Stimulated activated CD8-positive, alpha-beta memory T cell treated with anti-CD3 and anti-CD28 coated beads, Interleukin-4, amount 100 ng/mL, for 24 hours (primary cell): ENCODE results near the gene FGD6.
"Not testable (repeated sequence)": the region's sequence is repeated elsewhere in the genome, so short reads cannot be mapped to it uniquely, and the experiment has no call there.

Experiments used
- DNase-seq: peaks from one replicate; pipeline ENCODE4 v3.0.0-alpha.2; 2020; ENCODE audit warnings: low read depth

FGD6 gene

DNA sequence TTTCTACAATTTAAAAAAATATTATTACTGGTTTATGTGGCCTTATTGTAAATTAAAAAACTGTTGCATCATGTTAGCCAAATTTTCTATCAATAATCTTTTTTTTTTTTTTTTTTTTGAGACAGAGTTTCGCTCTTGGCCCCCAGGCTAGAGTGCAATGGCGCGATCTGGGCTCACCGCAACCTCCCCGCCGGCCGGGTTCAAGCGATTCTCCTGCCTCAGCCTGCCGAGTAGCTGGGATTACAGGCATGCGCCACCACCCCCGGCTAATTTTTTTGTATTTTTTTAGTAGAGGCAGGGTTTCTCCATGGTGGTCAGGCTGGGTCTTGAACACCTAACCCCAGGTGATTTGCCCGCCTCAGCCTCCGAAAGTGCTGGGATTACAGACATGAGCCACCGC is 16.9 kb upstream of the FGD6 start:
- DNase-seq, result not testable (repeated sequence)

DNA sequence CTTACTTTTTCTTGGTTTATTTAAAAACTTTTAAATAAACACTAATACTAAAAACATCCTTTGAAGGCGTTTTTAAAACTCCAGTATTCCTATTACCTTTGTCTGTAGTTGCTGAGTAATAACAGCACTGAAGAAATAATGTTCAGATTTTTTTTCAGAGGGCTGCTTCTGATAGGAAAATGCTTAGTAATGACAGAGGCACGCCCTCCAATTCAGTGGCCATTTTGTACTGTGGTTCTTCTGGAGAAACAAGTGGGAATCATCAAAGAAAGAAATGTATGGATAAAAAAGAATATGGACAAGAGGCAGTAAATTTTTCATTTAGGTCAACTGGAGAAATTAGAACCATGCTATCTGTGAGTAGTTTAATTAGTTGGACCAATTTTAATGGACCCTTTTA is 13.9 kb upstream of the FGD6 start:
- DNase-seq, result no peak

DNA sequence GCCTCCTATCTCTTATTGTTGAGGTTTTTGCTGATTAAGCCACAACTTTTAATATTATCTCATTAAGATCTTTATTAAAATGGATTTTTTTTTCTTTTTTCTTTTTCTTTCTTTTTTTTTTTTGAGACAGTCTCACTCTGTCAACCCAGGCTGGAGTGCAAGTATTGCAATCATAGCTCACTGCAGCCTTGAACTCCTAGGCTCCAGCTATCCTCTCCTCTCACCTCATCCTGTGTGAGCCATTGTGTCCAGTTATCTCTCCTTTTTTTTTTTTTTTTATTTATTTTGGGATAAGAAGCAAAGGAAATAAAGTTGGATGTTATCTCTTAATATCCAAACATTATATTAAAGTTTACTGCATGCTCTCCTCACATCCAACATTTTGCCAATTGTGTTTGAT is 13.0 kb upstream of the FGD6 start:
- no peak for DNase-seq

DNA sequence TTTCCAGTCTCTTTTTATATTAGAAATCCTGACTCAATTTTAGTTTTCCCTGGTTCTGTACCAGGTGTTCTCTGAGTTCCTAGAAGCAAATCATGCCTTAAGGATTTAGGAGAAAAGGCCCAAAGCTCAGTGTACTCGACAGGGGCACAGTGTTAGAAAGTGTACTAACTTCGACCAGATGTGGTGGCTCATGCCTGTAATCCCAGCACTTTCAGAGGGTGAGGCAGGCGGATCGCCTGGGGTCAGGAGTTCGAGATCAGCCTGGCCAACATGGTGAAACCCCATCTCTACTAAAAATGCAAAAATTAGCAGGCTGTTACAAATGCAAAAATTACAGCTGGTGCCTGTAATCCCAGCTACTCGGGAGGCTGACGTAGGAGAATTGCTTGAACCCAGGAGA is 12.4 kb upstream of the FGD6 start:
- no peak for DNase-seq

DNA sequence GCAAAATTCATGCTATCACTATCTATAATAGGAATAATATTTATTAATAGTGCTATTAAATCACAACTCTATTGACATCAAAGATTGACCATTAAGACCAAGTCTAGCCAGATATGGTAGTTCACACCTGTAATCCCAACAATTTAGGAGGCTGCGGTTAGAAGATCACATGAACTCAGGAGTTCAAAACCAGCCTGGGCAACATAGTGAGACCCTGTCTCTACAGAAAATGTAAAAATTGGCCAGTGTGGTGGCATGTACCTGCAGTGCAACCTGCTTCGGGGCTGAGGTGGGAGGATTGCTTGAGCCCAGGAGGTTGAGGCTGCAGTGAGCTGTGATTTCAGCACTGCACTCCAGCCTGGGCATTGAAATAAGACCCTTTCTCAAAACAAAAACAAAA is 11.3 kb upstream of the FGD6 start:
- DNase-seq, result no peak

DNA sequence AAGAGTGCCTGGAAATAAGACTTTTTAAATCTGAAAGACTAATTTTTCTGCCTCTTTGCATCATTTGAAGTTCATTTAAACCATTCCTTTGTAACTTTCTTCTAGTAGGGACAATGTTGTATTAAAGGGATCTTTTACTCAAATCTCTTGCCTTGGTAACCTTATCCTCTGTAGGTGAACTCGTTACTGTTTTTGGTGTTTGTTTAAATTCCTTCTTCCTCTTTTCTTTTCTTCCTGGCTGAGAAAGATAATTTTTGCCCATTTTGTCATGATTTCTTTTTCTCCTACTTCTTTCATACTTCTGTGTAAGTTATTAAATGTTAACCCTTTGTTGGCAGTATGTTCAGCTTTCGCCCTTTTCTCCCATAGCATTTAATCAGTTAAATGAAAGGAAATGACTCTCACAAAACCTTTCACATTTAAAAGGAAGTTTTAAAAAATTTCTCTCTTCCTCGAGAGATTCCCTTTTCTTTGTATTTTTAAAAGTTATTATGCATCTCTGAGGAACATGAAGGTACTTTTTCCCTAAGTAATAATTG is 10.6 kb upstream of the FGD6 start:
- no peak for DNase-seq

DNA sequence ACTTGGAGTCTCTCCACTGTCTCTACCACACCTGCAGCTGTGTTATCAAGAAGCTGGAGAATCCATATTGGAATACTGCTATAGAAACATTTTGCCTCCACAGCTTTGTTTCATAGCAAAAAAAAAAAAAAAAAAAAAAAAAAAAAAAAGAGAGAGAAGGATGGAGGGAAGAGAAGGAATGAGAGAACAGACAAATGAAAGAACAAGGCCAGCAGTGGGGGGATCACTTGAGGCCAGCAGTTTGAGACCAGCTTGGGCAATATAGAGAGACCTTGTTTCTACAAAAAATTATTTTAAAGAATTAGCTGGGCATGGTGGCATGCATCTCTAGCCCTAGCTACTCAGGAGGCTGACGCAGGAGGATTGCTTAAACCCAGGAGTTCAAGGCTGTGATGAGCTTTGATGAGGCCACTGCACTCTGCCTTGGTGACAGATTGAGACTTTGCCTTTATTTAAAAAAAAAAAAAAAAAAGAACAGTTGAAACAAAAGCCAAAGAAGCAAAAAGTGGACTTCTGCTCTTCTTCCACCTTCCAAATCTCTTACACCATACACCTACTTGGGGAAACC is 8.5 kb upstream of the FGD6 start:
- DNase-seq, result no peak

DNA sequence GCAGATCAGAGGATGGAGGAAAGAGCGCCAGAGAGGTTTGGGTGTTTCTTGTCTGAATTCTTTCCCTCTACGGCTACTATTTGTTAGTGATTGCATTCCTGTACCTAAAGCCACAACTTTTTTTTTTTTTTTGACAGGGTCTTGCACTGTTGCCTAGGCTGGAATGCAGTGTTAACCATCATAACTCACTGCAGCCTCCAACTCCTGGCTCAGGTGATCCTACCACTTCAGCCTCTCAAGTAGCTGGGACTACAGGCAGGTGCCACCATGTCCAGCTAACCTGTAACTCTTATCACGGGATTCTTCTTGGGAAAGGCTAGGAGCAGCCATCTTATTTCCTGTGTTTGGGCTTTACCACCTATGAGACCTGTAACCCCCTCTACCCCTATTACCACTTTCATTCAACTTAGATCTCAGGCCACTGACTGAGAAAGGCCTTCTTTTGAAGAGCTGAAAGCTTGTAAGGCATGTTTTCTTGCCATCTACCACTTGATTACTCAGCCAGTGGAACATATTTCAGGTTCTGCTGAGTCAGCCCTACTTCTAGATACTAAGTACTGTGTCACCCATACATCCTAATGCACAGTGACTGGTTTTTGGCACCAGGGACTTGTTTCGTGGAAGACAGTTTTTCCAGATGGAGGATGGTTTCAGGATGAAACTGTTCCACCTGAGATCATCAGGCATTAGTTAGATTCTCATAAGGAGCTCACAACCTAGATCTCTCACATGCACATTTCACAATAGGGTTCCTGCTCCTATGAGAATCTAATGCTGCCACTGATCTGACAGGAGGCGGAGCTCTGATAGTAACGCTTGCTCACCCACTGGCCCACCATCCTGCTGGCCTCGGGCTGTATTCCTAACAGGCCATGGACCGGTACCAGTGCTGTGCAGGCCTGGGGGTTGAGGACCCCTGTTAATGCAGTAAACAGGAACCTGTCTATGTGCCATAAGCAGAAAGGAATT is 7.2 kb upstream of the FGD6 start:
- DNase-seq, result no peak

DNA sequence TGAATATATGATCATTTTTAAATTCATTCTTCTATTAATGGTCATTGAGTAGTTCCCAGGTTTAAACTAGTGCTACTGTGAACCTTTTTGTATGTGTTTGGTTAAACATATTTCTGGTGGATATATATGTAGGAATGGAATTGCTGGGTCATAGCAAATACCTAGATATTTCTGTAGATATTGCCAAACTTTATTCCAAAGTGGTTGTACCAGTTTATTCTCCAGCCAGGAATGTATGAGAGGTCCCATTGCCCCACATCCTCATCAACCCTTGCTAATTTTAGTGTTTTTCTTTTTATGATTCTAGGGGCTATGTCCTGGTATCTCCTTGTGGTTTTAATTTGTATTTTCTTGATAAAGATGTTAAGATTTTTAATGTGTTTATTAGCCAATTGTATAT is 3.5 kb upstream of the FGD6 start:
- no peak for DNase-seq

DNA sequence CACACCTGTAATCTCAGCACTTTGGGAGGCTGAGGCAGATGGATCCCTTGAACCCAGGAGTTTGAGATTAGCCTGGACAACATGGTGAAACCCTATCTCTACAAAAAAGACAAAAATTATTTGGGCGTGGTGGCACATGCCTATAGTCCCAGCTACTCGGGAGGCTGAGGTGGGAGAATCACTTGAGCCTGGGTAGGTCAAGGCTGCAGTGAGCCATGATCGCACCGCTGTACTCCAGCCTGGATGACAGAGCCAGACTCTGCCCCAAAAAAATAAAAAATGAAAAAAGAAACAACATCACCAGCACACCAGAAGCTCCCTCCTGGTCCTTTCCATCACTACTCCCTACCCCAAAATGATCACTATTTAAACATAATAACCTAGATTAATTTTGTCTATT is 2.9 kb upstream of the FGD6 start:
- no peak for DNase-seq

DNA sequence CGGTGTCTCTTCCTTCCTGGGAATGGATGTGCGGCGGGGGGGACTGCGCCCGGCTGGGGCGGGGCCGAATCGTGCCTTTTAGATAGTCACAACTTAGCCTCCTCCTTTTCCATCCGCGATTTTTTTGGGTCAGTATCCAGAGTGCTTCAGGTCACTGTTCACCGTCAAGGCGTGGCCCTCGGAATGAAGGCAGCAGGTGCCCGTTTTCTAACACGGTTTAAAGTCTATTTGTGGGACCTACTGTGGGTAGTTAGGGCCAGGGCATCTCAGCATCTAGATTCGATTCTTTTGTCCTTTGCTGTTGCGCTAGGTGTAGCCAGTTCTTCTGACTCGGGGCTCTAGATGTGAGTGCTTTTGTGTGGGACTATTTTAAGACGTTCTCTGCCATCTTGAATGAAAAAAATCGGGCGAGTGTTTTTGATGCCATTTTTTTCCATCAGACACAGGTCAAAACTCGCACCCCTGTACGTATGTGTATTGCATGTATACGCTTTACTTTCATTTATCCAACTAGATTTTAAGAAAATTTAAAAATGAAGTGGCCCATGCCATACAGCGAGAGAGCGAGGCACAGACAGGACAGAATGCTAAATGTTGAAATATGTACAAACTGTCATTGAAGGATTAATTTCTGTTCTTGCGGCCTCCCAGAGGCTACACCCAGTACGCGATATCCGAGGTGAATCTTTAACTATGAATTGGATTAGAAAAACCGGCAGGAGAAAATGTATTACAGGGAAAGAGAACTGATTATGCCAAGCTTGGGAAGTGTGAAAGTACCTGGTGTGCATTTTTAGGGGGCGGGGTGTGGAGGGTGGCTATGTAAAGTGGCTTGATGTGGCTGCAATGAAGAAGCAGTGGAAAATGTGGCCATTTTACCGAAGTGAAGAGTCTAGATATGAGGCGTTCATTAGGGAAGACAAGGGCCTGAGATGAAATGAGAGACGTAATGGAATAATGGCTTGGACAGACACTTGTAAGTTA is 1.2 kb upstream of the FGD6 start:
- no peak for DNase-seq

DNA sequence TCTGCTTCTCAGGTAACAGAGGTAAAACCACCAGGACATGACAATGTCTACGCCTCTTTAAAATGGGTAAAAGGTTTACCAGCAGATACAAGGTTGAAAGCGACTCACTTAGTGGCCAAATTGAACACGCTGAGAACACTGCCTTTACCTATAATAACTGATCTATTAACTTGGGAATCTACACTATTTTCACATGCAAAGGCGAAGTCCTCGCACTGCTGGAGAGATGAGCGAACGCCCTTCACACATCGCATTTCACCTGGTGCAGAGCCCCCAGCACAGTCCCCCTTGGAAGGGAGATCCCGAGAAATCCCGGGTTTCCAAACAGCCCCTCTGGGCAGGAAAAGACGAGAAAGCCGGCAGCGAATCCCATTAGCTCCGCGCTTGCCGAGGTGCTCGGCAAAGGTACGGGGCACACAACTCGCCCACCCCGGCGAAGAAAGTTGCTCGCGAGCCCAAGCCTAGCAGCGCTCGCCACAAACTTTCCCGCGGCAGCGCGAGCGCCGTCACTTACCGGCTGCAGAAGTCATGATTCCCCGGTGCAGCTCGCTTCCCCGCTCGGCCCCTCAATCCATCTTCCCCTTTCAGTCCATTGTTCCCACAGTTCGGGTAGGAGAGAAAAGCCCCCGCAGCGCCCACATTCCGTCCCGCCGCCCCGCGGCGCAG is 423 bp downstream of the FGD6 start:
- DNase-seq, result no peak

DNA sequence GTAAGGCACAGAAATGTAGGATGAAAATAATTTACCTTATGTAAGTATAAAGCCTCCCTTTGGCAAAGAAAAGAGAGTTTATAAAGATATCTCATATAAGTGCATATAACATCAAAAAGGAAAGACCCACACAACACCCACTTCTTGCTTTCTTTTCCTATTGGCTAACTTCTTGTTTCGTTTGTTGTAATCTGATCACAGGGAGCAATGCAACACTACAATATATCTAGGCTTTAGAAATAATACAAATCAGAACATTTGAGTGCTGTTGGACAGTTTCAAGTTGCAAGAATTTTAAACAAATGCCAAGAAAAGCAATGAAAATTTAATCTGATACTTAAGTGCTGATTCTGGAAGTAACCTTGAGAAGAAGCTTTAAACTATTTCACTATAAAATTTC is 1.3 kb downstream of the FGD6 start:
- DNase-seq, result no peak

DNA sequence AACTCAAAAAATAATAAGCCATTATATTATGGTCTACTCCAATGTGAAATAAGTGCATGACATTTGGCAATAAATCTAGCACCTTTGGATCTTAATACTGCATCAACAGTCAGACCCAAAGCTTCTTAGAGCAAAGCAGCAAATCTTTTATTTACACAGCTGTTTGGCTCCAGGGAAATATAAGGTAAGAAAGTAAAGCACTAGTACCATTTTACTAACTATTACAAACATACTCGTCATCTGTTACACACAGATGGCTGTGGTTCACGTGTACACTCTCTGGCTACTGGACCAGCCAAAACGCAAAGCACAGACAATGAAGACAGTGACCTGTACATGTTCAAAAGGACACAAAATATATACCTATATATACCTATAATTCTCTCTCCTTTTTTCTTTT is 2.8 kb downstream of the FGD6 start:
- DNase-seq, result no peak

DNA sequence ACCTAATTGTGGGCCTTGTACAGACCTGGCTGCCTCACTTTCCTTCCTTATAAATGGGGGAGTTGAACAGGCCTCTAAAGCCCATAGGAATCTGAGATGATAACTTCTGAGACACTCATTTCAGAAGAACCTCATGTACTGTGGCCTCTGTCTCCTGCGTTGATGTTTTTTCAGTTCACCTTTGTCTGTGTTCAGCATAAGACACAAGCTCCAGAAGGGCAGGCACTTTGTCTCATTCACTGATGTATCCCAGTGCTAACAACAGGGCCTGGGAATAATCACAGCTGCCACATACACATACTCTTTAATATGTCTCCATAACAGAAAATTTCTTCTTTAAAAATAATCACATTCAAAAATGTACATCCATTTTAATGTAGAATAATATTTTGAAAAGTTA is 3.3 kb downstream of the FGD6 start:
- no peak for DNase-seq

DNA sequence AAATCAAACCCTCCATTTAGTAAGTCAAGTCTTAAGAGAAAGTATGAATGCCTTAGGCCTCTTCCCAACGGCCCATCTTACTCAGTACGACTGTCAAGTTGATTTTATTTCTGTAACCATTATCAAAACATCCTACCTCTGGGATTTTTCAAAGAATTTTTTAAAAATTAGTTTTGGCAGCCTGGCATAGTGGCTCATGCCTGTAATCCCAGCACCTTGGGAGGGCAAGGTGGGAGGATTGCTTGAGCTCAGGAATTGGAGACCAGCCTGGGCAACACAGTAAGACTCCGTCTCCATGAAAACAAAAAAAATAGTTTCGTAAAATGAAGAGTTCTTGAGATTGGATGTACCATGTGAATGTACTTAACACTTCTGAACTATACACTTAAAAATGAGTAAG is 4.1 kb downstream of the FGD6 start:
- DNase-seq, result no peak

DNA sequence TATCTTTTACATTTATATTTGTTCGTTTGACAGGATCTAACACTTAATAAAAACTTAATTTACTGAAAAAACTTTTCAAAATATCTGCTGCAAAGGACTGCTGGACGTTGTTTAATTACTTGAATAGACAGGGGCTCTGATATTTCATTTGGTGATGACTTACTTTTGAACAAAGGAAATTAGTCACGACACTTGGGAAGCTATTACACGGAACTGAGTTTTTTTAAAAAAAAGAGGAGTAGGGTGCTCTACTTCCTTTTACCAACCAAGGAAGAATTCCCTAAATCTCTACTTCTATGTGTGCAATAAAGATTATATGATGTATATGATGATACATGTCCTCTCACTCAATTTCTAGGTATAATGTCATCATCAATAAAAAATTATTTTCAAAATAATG is 4.7 kb downstream of the FGD6 start:
- DNase-seq, result no peak

DNA sequence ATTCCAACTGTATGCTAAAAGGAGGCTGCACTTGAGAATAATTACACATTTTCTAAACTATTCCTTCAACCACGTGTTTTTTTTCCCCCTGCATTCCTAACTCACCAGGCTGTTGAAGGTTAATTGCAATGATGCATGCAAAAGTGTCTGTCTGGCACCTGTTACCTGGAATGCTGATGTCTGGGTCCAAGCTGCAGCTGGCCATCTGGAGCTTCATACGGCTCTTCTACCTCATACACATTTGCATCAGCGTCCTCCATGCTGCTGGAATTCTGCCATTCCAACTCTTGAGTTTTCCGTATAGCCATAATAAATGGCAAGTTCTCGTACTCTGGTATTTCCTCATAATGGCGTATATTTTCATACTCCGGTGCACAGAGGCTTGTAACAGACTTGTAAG is 8.6 kb downstream of the FGD6 start:
- DNase-seq, result no peak

DNA sequence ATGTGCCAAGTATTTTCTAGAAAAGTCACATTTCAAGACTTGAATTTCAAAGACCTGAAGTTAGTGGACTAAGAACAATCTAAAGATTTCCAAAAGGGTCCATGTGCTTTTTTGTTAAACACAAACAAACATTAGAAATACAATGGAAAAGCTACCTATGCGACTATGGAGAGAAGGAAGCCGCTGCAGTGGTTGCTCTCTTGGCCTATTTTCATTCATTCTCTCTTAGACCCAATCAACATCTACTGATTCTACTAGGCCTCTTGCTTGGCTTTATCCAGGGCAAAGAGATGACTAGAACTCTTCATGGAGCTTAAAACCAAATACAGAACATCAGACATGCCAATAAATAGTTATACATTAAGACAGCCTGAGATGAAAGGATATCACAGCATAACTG is 9.9 kb downstream of the FGD6 start:
- DNase-seq, result no peak

DNA sequence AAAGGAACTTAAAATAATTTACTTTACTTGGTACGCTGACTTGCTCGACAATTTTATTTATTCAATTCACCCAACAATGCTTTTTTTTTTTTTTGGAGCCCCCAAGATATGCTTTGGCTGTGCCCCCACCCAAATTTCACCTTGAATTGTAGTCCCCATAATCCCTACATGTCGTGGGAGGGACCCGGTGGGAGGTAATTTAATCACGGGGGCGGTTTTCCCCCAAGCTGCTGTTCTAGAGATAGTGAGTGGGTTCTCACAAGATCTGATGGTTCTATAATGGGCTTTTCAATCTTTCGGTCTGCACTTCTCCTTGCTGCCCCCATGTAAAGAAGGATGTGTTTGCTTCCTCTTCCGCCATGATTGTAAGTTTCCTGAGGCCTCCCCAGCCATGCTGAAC is 10.4 kb downstream of the FGD6 start:
- DNase-seq, result no peak

DNA sequence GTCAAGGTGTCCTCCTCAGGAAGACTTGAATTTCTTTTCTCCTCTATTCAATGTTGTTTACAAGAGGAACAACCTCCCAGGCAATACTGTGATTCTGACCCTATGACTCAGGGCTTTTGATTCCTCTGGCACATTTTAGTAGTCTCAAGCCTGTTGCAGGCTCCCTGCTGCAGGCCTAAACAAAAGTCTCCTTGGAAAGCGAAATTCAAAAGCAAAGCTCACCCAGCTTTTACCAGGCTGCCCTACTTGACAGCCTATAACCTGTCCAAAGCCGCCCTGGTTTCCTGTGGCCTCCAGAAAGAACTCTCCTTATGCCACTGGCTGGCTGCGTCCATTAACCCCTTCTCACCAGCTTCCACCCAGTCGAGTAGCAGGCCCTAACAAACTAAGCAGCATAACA is 11.6 kb downstream of the FGD6 start:
- no peak for DNase-seq
